HEK293 (cell line): Measurements from ENCODE around the gene UBE4B.

Experiments used
- CTCF ChIP-seq: fragments of 450-650 bp; formaldehyde crosslinking; IDR thresholded peaks from 2 replicates; pipeline ENCODE4 v1.5.1; 2016; ENCODE audit warnings: missing biosample characterization, missing genetic modification characterization
- KLF8 ChIP-seq: fragments of 450-650 bp; formaldehyde crosslinking; IDR thresholded peaks from 2 replicates; pipeline ENCODE4 v1.5.1; 2016; ENCODE audit warnings: missing biosample characterization, missing genetic modification characterization
- MEIS1 ChIP-seq: sonication (generic); formaldehyde crosslinking; IDR thresholded peaks from 2 replicates; pipeline ENCODE4 v1.8.1; 2022; ENCODE audit warnings: missing genetic modification reagents, mild to moderate bottlenecking, borderline replicate concordance
- SETDB1 ChIP-seq: IDR thresholded peaks from one replicate; pipeline ENCODE4 v1.6.1; 2017; ENCODE audit warnings: mild to moderate bottlenecking, low read length, moderate library complexity, mixed read lengths; ENCODE audit not compliant: insufficient read length
- TCF7L2 ChIP-seq: IDR thresholded peaks from 2 replicates; pipeline ENCODE4 v1.6.1; 2011; ENCODE audit warnings: low read depth, mild to moderate bottlenecking, inconsistent platforms, low read length, moderate library complexity, borderline replicate concordance
- TRIM28 ChIP-seq: IDR thresholded peaks from 2 replicates; pipeline ENCODE4 v1.6.1; 2011; ENCODE audit warnings: low read length, control low read depth, borderline replicate concordance
- YY1 ChIP-seq: fragments of 450-650 bp; formaldehyde crosslinking; IDR thresholded peaks from 2 replicates; pipeline ENCODE4 v1.5.1; 2018; ENCODE audit warnings: missing biosample characterization, missing genetic modification characterization
- ZBTB7A ChIP-seq: fragments of 450-650 bp; formaldehyde crosslinking; IDR thresholded peaks from 2 replicates; pipeline ENCODE4 v1.5.1; 2016; ENCODE audit warnings: low read depth, missing biosample characterization, missing genetic modification characterization
- ZFHX2 ChIP-seq: fragments of 450-650 bp; formaldehyde crosslinking; conservative IDR thresholded peaks from 2 replicates; pipeline ENCODE4 v1.5.1; 2016; ENCODE audit warnings: missing biosample characterization, missing genetic modification characterization
- ZNF341 ChIP-seq: fragments of 450-650 bp; formaldehyde crosslinking; IDR thresholded peaks from 2 replicates; pipeline ENCODE4; 2016; ENCODE audit warnings: low read depth, missing biosample characterization, missing genetic modification characterization
- ZNF48 ChIP-seq: fragments of 450-650 bp; formaldehyde crosslinking; IDR thresholded peaks from 2 replicates; pipeline ENCODE4 v1.5.1; 2016; ENCODE audit warnings: missing biosample characterization, missing genetic modification characterization
- ZNF639 ChIP-seq: fragments of 450-650 bp; formaldehyde crosslinking; IDR thresholded peaks from 2 replicates; pipeline ENCODE4 v1.5.1; 2016; ENCODE audit warnings: missing biosample characterization, missing genetic modification characterization
- ZNF660 ChIP-seq: fragments of 450-650 bp; IDR thresholded peaks from 2 replicates; pipeline ENCODE4 v1.5.1; 2018; ENCODE audit warnings: missing biosample characterization, mild to moderate bottlenecking, missing genetic modification characterization
- TF ChIP-seq, protein P1 (sequence below): fragments of 450-650 bp; formaldehyde crosslinking; IDR thresholded peaks from 2 replicates; pipeline ENCODE4 v1.5.1; 2016; ENCODE audit warnings: missing biosample characterization, missing genetic modification characterization

- no peak for TF ChIP-seq ZNF660 (tag by site-specific recombination)
- no peak for TF ChIP-seq SETDB1
- TF ChIP-seq, protein P1, sequence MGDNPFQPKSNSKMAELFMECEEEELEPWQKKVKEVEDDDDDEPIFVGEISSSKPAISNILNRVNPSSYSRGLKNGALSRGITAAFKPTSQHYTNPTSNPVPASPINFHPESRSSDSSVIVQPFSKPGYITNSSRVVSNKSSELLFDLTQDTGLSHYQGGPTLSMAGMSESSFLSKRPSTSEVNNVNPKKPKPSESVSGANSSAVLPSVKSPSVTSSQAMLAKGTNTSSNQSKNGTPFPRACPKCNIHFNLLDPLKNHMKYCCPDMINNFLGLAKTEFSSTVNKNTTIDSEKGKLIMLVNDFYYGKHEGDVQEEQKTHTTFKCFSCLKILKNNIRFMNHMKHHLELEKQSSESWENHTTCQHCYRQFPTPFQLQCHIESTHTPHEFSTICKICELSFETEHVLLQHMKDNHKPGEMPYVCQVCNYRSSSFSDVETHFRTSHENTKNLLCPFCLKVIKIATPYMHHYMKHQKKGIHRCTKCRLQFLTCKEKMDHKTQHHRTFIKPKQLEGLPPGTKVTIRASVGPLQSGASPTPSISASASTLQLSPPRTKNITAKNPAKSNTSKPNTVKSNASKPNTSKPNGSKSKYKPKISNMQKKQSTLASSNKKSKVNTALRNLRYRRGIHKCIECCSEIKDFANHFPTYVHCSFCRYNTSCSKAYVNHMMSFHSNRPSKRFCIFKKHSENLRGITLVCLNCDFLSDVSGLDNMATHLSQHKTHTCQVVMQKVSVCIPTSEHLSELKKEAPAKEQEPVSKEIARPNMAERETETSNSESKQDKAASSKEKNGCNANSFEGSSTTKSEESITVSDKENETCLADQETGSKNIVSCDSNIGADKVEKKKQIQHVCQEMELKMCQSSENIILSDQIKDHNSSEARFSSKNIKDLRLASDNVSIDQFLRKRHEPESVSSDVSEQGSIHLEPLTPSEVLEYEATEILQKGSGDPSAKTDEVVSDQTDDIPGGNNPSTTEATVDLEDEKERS (tag by site-specific recombination), result no peak
- no peak for TF ChIP-seq MEIS1 (CRISPR knock-in tag)
- no peak for TF ChIP-seq ZBTB7A (tag by site-specific recombination)
- no peak for TF ChIP-seq CTCF (tag by site-specific recombination)
- TF ChIP-seq ZNF639 (tag by site-specific recombination), result no peak
- TF ChIP-seq ZNF341 (tag by site-specific recombination), result no peak
- TF ChIP-seq KLF8, result no peak
- TF ChIP-seq YY1 (tag by site-specific recombination), result no peak
- TF ChIP-seq TRIM28, result no peak
- TF ChIP-seq ZFHX2 (tag by site-specific recombination), result no peak
- TF ChIP-seq ZNF48 (tag by site-specific recombination), result no peak
- TF ChIP-seq TCF7L2, result no peak
These were observed 25.6 kb upstream of the UBE4B start for GRCh38 chr1:10007169-10007568.
